IPS-NIHi7 (cell line): ENCODE data around the gene HERC2.
A peak's percentile ranks its signal among the peaks of the same experiment; 100 is the strongest.
"Not testable (repeated sequence)": the region's sequence is repeated elsewhere in the genome, so short reads cannot be mapped to it uniquely, and the experiment has no call there.

Source experiments
- DNase-seq: peaks from one replicate; pipeline ENCODE4 v3.0.0; 2012; ENCODE audit warnings: mixed read lengths; ENCODE audit errors: extremely low spot score

The HERC2 gene

DNA sequence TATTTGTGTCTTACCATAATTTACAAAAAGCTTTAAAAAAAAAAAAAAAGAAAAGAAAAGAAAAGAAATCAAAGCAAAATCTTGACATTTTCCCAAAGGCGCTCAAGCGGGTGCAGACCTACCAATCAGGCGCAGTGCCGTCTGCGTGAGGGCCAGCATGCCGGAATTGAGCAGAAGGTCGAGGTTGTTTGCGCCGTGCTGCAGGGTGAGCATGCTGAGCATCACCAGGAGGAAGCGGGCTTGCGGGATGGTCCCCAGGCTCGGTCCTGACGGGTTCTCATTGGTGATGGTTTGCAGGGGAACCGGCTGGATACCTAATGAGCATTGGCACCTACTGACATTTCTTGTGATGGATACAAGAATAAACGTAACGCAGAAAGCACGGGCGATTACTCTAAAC is 93.9 kb downstream of the HERC2 start:
- no peak for DNase-seq

DNA sequence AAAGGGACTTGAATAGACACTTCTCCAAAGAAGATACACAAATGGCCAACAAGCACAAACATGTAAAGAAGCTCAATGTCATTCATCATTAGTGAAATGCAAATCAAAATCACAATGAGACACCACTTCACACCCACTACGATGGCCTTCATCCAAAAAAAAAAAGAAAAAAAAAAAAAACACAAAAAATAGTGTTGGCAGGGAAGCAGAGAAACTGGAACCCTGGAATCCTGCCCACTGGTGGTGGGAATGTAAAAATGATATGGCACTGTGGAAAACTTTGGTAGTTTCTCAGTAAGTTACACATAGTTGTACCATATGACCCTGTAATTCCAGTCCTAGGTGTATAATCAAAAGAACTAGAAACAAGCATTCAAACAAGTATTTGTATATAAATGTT is 94.7 kb downstream of the HERC2 start:
- not testable (repeated sequence) for DNase-seq

GRCh38 chr15:28222612-28223011 is 99.4 kb downstream of the HERC2 start:
- DNase-seq = not testable (repeated sequence)

GRCh38 chr15:28221696-28222095 is 100.3 kb downstream of the HERC2 start:
- not testable (repeated sequence) for DNase-seq

- DNase-seq = no peak
These were observed 102.9 kb downstream of the HERC2 start for GRCh38 chr15:28219116-28219515.

GRCh38 chr15:28216946-28217546 is 104.9 kb downstream of the HERC2 start:
- DNase-seq = not testable (repeated sequence)

DNA sequence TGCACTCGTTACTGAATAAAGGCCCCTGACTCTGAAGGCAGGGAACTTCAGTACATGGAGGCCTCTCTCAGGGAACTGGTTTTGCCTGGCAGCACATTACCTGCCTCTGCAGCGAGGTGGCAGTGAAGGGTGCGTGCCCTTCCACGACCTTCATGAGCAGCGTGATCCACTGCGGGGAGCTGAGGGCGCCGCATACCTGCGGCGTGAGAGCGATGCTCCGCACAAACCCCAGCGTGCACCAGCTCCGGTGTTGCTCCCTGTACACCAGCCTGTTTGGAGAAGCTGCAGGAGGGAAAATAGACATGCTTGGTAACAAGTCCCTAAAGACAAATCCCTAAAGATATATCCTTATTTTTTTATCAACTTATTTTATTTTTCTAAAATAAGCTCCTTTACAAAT is 106.5 kb downstream of the HERC2 start:
- DNase-seq = not testable (repeated sequence)

DNA sequence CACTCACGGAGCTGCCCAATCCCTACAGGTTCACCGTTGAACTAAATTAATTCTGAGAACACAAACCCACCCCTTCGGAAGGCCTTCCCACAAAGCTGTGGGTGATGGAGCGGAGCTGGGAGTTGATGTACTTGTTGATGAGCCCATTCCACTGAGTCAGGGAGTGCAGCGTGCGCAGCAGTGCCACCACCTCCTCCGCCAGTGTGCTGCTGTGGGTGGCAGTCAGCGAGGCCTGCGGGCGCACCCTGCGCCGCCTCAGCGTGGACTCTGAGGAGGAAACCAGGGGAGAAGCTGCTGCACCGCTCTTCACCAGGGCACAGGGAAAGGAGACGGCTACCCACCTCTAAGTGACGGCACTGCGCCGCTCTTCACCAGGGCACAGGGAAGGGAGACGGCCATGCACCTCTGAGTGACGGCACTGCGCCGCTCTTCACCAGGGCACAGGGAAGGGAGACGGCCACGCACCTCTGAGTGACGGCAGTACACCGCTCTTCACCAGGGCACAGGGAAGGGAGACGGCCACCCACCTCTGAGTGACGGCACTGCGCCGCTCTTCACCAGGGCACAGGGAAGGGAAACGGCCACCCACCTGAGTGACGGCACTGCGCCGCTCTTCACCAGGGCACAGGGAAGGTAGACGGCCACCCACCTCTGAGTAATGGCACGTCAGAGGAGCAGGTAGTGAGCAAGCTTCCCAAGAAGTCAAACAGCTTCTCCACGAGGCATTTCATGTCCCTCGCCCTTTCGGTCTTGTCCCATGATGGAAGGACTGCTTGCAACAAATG is 107.8 kb downstream of the HERC2 start:
- DNase-seq = not testable (repeated sequence)

GRCh38 chr15:28213393-28213792 is 108.6 kb downstream of the HERC2 start:
- DNase-seq = not testable (repeated sequence)

DNA sequence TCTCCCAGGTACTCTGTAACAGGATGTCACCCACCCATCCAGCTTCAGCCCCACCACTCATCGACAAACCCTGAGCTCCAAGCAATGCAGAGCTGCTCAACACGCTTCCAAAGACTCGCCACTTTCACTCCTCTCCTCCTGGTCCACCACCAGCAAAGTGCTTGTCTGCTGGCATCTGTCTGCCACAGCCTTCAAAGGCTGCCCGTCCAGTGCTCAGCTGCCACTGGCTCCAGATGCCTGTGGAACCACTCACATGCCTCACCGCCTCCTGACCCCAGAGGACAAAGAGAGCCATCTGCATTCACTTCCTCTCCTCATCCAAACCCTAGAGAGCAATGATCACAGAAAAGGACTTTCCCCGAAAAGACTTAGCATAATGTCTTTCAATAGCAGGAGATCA is 113.4 kb downstream of the HERC2 start:
- no peak for DNase-seq

GRCh38 chr15:28205640-28206039 is 116.3 kb downstream of the HERC2 start:
- not testable (repeated sequence) for DNase-seq

- not testable (repeated sequence) for DNase-seq
These were observed 118.7 kb downstream of the HERC2 start for GRCh38 chr15:28203055-28203828.

DNA sequence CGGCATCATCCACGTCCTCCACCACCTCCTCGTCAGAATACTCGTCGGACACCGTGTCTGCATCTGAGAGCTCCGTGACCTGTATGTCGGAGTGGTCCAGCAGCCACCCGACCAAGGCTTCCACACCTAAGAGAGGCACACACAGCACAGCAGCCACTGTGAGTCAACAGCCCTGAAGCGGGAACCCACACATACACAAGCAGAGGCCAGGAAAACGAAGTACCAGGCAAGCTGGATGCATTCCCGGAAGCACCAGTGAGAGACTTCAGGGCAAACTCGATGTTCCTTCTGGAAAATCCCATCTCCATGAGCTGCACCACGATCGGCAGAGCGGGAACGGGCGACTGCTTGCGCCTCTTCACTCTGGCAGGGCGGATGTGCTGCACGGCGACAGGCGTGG is 119.9 kb downstream of the HERC2 start:
- not testable (repeated sequence) for DNase-seq

DNA sequence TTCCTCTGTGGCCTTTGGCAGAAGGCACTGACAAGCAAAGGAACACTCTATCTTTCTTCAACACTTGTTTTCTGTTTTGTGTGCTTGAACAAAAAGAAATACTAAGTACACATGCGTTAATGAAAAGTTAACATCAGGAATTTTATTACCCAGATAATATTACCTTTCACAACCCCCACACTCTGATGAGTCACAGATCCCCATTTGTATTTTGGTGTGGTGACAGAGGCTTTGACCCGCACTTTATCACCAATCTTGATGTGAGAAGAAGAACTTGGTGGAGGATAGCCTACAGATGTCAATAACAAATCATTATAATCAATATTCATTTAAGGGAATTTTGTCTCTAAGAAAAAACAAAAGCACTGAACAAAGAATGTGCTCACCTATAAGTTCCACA is 123.8 kb downstream of the HERC2 start:
- not testable (repeated sequence) for DNase-seq

- not testable (repeated sequence) for DNase-seq
These were observed 124.3 kb downstream of the HERC2 start for GRCh38 chr15:28197694-28198093.

DNA sequence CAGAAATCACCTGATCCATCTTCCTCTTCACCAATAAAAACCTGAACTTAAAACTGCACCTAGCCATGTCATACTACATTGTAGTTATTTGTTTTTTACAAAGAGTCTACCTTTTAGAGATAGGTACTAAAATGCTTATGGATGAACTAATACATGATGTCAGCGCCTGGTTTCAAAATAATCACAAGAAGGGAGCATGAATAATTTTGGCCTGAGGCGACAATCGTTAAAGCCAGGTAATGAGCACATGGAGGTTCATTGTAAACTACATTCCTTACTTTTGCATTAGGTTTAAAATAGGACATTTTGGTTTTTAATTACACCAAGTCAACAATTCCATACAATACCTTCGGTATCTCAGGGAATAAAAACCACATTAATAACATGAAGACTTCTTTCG is 125.4 kb downstream of the HERC2 start:
- DNase-seq = not testable (repeated sequence)

- DNase-seq = no peak
These were observed 129.2 kb downstream of the HERC2 start for GRCh38 chr15:28192772-28193171.

GRCh38 chr15:28191832-28192231 is 130.1 kb downstream of the HERC2 start:
- peak; percentile 31 for DNase-seq

DNA sequence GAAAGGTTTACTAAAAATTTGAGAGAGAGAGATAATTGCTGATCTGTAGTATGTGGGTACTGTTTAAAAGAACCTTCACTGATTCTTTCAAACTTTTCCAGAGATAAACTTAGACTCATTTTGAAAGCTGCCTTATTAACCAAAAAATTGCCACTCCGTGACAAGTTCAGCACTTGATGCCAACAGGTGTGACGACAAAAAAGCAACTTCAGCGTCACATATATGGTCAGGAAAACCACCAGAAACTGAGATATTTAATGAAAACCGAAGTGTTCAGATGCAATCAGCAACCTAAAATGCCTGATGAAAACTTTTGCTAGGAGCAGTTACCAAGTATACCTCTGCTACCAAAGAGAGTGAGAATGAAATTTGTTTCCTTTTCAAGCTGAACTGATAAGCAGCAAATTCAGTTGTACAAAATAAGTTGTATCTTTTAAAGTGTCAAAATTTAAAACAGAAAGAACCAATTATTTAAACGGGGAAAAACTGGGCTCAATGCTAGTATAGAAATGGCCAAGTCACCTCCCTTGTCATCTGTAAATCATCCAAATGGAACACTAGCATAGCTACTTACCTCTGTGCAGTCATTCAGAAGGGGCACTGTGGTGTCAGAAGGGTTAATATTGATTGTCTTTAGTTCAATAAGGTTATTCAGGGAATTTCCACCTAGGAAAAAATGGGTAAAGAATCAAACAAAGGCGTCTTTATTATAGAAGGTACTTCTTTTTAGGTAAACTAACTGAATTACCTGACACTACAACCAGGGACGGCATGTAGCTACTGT is 131.4 kb downstream of the HERC2 start:
- no peak for DNase-seq

DNA sequence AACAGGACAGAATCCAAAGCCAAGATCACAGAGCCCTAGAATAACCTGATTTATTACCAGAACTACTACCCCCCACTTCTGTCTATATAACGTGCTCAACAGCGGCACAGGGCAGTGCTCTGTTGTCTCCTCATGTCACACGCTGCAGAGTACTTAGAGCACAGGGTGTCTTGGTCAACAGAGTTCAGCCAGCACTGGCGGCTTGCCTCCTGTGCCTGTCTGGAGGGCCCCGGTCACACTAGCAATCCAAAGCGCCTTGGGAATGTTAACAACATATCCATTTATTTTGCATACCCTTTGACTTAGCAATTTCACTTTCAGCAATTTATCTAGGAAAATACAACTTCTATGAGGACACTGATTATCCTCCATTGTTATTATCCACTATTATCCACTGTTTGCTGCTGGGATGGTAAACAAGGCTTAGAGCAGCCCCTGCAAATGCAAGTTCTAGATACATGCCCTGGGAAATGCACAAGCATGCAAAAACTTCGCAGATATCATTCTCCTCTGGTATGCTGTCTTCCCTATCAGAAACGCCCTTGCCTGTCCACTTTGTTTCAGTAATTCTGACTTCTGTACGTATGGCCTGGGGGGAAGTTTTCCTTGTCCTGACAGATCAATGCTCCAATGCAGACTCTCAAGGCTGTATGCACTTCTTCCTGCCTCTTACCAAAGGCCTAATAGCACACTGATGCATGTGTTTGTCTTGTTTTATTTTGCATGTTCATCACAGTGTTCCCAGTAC is 136.7 kb downstream of the HERC2 start:
- no peak for DNase-seq

DNA sequence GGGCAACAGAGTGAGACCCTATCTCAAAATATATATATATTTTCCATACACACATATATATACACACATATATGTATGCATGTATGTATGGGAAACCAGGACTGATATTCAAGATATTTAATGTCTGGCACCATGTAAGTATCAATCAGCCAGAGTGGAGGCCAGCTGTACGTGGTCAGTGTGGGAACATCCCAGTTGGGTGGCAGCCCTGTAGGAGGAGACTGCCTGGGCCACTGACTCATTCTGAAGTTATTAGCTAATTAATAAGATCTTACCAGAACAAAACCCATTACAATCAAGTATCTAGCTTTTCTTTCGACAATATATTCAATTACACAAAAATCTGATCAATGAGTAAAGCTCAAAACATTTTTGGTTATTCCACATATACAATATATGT is 137.8 kb downstream of the HERC2 start:
- no peak for DNase-seq
